SW 1271 (cell line): ENCODE results near the gene KCNK16.

Source experiments
- DNase-seq, 2 experiments: peaks; one replicate each; lab custom pipeline; 2025; lab: John Stamatoyannopoulos, UW

The KCNK16 gene

DNA sequence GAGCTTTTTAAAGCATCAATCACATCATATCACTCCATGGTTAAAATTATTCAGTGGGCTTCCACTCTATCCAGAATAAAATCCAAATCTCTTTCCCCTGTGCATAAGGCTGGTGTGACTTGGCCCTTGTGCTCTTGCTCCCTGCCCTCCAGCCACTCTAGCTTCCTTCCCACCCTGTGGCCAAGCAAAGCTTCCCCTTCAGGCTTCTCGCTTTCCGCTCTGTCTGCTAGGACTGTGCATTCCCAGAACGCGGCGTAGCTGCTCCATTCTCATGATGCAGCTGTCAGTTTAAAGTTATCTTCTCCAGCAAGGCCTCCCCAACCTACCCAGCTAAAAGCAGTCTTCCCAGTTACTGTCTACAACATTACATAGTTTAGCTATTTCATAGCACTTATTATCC, 19.4 kb upstream of the KCNK16 start:
- DNase-seq, result no peak

DNA sequence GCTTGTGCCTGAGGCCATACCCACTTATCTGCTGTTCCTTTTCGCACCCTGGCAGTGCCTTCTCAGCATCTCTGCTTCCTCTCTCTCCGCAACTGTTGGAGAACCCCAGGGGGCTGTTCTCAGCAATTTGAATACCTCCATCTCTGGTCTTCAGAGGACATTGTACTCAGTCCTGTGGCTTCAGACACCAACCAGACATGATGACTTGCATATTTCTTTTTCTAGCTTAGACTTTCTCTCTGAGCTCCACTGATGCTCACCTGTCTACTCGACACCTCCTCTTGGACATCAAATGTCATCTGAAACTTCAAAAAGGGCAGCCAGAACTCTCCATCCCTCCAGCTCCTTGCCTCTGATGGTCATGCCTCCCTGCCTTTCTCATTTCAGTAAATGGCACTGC, 18.9 kb upstream of the KCNK16 start:
- no peak for DNase-seq

GRCh38 chr6:39339868-39340550, 17.5 kb upstream of the KCNK16 start:
- DNase-seq, result no peak

DNA sequence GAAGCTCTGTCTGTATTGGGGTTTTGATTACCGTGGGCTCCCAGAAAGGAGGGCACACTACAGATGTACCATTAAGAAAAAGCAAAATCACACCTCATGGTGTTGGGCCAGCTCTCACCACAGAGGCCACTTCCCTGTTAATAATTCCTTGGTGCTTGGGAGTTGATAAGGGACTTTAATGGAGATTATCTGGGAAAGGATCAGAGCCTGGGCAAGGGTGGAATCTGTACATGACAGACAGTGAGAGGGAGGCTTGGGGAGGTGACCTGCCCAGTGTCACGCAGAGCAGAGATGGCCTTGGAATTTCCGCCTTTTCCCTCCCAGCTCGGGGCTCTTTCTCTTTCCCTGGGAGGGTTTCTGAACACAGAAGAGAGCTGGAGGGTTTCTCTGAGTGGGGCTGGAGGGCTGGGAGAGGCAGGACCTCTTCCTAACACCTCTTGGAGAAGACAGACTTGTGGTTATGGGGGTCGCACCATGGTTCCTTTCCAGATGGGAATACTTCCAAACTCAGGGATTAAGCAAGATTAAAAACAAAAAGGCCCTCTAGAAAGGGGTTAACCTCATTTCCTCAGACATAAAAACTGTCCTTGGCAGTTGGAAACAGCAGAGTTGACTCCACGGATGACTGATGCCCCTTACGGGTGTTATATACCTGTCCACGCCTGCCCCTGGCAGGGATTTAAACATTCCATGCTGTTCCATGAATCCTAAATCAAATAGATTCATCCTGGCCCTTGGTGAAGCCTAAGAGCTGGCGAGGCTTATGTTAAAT, 16.8 kb upstream of the KCNK16 start:
- no peak for DNase-seq

GRCh38 chr6:39338397-39338796, 15.9 kb upstream of the KCNK16 start:
- no peak for DNase-seq

DNA sequence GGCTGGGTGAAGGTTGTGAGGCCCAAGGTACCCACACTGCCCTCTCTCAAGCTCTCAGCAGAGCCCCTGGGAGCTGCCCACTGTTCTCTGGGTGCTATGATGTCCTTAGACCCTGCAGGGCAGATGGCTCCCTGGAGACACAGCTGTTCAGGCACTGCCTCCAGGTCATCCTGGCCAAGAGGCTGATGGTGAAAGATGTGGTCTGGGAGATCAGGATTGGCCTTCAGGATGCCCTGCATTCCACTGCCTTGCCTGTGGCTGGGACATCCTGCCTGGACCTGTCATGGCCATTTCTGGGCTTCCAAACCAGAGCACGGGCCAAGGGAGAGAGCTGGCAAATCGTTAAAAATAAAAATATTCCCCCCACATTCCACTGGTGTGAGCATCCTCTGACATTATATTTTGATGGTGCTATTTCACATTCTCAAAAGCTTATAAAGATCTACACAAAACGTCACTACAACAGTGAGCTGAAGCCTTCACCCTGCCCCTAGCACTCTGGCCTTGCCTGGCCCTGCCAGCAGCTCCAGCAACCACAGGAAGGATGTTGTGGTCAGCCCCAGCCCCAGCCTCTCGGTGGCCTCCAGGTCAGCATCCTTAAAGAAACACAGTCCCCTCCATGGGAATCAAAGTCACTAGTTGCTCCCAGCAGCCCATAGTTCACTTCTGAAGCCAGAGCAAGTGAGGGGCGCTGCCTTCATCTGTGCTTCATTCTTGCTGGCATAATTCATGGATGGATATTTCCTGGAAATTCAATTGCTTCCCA, 13.5 kb upstream of the KCNK16 start:
- peak; percentile 24 to 70 for DNase-seq

GRCh38 chr6:39333644-39334438, 11.3 kb upstream of the KCNK16 start:
- DNase-seq, result no peak

GRCh38 chr6:39330476-39330875, 8.0 kb upstream of the KCNK16 start:
- DNase-seq, result no peak

GRCh38 chr6:39330057-39330456, 7.6 kb upstream of the KCNK16 start:
- DNase-seq, result no peak

DNA sequence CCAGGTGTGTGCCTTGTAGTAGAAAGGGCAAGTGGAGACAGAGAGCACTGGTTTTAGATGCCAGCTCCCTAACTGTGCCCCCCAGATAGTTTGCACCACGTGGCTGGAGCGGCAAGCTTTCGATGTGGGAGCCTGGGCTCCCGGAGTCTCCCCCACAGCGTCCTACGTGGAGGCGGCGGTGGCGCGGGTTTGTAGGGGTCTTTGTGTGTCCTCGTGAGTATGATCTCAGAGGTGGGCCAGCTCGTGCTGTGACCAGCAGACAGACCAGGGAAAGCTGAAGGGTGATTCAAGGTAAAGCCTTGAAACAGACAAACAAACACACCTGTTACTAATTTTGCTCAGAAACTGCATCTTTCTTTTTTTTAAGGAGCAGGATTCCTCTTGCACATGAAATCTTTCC, 5.6 kb upstream of the KCNK16 start:
- no peak for DNase-seq

DNA sequence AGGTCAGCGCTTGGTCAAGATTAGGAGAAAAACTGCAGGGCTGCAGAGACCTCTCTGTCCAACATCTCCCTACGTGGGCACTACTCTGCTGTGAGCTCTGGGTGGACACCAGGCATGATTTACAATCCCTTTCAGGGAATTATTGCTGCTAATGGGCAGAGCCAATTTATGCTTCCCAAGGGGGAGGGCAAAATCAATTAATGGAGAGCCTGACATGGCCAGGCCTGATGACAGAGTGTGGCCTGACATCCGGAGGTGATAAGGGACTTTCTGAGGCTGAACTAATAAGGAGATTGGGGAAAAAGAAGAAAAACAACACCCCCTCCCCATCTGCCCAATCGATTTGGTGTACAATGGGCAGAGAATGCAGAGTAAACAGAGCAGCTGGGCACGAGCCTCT, 5.0 kb upstream of the KCNK16 start:
- DNase-seq, result no peak

- DNase-seq, result no peak
Measured at GRCh38 chr6:39321761-39322160, 741 bp downstream of the KCNK16 start.

DNA sequence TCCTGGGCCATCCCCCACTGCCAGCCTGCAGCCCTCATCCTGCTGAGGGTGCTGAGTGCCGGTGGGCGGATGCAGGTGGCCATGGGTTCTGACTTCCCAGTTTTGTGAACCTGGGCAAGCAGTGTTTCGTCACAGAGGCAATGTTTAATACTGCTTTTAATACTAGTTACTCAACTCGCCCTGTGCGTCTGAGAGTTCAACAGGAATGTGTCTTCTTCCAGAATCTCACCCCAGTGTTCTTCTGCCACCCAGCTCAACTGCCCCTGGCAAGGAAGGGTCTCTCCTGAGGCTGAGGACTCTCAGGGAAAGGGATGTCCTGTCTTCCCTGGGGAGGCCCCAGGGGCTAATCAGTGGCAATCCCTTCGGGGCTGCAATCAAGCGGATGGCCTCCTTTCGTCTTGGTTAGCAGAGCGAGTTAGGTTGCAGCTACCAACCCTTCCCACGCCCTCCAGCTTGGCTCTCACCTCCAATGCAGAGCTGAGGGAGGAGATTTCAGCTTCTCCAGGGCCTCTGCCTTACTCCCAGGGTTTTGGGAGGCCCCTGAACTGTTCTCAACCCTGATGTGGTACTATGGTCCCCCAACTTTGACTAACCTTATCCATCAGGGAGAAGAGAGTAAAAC, 2.0 kb downstream of the KCNK16 start:
- no peak for DNase-seq

DNA sequence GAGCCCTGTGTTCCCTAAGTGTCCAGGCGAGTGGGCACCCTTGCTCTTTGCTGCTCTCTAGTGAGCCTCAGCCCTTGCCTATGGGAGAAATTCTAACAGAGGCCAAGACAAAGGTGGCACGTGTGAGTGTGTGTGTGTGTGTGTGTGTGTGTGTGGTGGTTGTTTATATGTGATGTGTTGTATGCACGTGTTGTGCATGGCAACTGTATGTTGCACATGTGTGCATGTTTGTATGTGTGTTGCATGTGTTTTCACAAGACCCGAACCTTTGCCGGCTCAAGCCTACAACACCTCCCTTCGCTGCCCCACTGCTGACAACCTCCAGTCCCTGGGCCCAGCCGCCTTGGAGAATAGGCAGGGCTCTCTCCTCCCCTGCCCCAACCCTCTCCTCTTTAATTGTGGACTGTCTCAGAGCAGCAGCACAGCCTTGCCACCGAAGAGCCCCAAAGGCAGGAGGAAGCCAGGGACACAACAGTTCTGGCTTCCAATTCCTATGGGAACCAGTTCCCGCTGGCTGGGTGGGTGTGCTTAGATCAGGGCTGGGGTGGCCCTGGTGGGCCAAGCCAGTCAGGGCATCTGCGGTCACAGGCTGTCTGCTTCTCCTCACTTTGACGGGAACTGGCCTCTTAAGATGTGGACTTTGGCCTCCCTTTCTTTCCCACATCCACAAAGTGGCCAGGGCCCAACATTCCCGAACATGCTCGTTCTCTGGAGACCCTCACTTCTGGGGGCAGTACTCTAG, 2.7 kb downstream of the KCNK16 start:
- DNase-seq, result no peak

DNA sequence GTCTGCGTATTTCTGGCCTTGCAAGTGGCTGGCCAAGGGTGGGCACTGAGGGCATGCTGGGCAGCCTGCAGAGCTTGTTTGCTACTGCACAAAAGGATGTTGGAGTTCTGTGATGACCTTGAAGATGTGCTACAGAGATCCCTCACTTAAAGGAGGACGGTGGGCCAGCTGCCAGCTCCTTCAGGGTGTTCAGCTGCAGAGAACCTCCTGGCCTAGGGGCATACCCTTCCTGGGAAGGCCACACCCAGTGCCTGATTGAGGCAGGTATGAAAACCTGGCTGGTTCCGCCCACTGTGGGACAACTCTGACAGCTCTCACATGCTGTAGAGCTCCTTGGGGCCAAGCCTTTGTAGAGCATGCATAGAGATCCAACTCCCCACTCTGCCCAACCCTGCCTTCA, 5.2 kb downstream of the KCNK16 start:
- no peak for DNase-seq

DNA sequence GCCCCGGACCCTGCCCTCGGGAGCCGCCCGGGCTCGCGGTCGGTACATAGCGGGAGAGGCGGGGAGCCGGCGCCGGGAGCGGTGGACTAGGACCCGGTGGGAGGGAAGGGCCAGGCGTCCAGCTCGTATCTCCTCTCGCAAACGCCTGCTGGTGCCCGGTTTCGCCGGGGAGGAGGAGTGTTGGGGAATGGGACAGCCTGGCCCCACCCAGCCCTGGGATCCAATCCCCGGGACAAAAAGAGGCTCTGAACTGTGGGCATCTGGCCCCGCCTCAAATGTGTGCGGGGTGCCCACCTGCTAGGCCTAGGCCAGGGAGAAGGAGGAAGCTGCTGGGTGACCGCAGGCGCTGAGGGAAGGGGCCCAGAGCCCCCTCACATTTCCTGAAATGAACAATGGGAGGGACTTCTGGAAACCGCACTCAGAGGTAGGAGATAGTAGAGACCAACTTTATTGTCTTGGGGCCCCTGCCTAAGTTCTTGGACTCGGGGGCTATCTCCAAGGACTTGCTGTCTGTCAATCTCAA, 8.2 kb downstream of the KCNK16 start, which contains the start of gene KCNK17:
TSS of gene KCNK17 (minus strand) at position 147 of the 523 bp plus-strand sequence. CDS start at position 48, 99 bp downstream.
- no peak for DNase-seq

DNA sequence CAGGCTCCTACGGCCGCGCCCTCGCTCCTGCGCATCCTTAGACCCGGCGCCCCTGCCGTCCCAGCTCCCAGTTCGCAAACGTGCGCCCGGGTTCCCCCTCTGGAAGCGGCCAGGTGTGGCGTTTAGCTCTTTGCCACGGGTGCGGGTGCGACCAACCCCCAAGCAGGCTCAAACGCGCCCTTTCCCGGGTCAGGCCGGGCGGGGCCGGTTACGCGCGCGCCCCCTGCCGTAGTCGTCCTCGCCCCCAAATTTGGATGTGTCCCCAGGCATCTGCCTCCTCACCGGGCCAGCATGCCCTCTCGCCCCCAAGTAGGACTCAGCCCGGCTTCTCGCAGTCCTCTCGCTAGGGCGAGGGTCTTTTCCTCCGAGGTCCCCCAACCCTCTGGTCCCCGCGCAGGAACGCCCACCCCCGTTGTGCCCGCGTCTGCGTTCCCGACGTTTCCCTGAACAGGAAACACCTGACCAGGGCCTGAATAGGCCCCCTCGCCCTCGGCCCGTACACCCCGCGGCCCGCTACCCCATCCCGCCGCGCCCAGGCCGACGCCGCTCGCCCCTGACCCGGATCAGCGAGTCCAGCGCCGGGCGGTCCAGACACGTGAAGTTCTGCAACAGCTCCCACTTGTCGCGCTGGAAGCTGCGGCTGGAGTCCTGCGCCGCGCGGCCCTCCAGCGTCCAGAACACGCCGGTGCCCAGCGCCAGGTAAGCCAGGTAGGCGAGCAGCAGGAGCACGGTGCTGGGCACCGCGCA, 8.8 kb downstream of the KCNK16 start:
- no peak for DNase-seq

- DNase-seq, result no peak
Measured at GRCh38 chr6:39312912-39313525, 9.5 kb downstream of the KCNK16 start.

DNA sequence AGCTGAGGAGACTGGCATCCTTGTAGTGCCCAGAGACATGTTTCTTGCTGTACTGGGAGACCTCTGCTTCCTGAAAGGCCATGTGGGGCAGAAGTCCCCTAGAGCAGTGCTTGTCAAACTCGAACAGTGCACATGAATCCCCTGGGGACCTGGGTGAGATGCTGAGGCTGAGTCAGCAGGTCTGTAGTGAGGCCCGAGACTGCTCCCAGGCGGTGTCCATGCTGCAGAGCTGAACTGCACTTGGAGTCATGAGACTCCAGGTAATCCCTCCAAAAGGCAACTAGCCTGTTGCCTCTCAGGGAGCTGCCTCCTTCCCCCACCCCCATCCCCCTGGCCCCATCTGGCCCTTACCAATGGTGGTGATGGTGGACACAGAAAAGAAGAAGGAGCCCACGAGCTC, 12.0 kb downstream of the KCNK16 start:
- no peak for DNase-seq
